Activated T-cell treated with anti-CD3 and anti-CD28 coated beads for 1 hour (primary cell): Measurements from ENCODE around the gene ZNF317.

Source experiments
- DNase-seq: peaks from one replicate; pipeline ENCODE4 v3.0.0-alpha.2; 2020; ENCODE audit warnings: low read depth

Gene ZNF317

GRCh38 chr19:9140159-9140874 lies at the start of gene ZNF317:
Gene ZNF317 (plus strand): TSS chr19:9140397. CDS start chr19:9156017, 15,620 bp downstream.
- peak; percentile 82 for DNase-seq

DNA sequence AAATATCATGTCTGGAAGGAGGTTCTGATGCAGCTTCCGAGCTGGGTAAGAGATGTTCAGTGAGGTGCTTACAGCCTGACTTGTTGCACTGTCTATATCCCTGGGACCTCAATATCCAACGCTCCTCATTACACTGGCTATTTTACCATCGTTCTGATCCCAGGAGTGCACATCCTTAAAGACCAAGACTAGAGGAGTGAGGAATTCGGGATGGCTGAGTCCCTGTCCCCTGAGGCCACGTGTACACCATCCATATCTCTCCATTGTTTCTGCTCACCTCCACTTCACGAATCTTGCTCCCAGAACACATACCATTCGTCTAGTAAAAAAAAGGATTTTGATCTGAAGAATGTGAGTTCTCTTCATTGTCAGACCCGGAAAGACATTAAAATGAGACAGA lies 32.8 kb upstream of the ZNF317 start, which contains the start of gene OR7G2:
Gene OR7G2 (minus strand): TSS at position 101 of the 400 bp plus-strand sequence. CDS start 4,232 bp downstream, outside the sequence.
- no peak for DNase-seq

- DNase-seq = no peak
Measured at GRCh38 chr19:9109959-9110358, 30.2 kb upstream of the ZNF317 start.

DNA sequence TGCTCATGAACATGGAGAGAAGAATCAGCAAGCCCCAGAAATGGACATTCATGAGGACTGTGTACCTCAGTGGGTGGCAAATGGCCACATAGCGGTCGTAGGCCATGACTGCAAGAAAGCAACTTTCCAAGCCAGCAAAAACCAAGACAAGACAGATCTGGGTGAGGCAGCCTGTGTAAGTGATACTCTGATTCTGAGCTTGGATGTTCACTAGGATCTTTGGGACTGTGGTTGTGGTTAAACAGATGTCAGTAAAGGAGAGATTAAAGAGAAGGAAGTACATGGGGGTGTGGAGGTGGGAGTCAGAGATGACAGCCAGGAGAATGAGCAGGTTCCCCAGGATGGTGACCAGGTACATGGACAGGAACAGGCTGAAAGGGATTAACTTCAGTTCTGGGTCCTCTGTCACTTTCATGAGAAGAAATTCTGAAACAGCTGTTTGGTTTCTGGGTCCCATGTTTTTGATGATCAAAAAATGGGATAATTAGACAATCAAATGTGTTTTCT lies 24.8 kb upstream of the ZNF317 start, which contains the start of gene OR7G1:
Gene OR7G1 (minus strand): TSS at position 457 of the 507 bp plus-strand sequence. CDS start 0 bp downstream, at position 457.
- no peak for DNase-seq

DNA sequence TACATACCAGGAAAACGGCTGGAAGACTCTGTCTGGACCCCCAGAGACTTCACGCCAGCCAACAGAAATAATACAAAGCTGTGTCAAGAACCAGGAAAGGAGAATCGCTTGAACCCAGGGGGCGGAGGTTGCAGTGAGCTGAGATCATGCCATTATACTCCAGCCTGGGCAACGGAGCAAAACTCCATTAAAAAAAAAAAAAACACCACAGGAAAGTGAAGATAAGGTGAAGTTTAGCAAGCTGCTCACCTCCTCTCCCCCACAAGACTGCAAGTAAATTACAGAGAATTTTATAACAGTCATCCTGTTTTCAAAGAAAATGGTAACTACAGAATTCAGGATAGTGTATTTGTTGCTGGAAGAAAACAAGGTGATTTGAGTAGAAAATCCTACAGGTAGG lies 23.6 kb upstream of the ZNF317 start:
- DNase-seq = no peak

DNA sequence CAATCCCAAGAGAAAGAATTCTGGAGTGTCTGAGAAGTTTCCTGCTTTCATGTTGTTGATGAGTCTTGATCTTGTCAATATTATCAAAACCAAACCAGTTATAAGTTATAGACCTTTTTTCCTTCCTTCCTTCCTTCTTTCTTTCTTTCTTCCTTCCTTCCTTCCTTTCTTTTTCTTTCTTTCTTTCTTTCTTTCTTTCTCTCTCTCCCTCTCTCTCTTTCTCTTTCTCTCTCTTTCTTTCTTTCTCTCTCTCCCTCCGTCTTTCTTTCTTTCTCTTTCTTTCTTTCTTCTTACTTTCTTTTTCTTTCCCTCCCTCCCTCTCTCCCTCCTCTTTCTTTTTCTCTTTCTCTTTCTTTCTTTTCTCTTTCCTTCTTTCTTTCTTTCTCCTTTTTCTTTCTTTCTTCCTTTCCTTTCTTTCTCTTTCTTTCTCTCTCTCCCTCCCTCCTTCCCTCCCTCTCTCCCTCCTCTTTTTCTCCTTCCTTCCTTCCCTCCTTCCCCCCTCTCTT lies 13.2 kb upstream of the ZNF317 start, which contains the start of gene OR7G3:
Gene OR7G3 (minus strand): TSS at position 51 of the 506 bp plus-strand sequence. CDS start 0 bp downstream, at position 51.
- no peak for DNase-seq

DNA sequence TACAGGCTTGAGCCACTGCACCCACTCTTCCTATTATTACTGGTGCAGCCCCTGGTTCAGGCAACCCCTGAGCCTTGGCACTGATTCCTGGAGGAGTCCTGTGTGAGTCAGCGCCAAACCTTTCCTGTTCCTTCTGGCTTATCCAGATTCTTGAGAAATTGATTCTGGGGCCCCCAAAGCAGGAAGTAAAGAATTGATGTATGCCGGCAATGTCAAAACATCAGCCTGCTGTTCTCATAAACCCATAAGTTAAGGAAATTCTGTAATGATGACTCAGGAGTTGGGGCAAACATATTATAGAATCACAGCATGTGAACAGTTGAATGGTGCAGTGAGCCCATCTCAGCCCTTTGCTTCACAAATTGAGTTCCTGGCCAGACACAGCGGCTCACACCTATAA lies 12.0 kb upstream of the ZNF317 start:
- no peak for DNase-seq

GRCh38 chr19:9130965-9131364 lies 9.2 kb upstream of the ZNF317 start:
- DNase-seq = no peak

GRCh38 chr19:9132422-9132821 lies 7.8 kb upstream of the ZNF317 start:
- DNase-seq = no peak

DNA sequence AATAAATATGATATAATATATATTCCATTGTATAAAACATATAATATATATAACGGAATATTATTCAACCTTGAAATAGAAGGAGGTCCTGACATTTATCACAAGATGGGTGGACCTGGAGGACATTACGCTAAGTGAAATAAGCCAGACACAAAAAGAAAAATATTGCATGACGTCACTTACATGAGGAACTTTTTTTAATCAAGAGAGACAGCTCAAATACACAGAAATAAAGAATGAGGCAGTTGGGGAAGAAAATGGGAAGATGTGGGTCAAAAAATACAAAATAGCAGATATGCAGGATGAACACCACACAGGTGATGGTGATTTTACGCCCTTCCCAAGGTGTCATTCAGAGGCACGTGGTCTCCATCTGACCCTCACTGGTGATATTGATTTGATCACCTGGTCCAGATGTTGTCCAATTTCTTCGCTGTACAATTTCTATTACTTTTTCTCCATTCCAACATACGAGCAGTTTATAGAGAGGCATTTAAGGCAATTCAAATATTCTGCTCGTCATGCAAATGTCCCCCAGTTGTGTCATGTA lies 513 bp upstream of the ZNF317 start:
- no peak for DNase-seq

- no peak for DNase-seq
Measured at GRCh38 chr19:9144920-9145319, 4.7 kb downstream of the ZNF317 start.

GRCh38 chr19:9146882-9147281 lies 6.7 kb downstream of the ZNF317 start:
- DNase-seq = no peak

GRCh38 chr19:9148697-9149096 lies 8.5 kb downstream of the ZNF317 start:
- no peak for DNase-seq

- no peak for DNase-seq
Measured at GRCh38 chr19:9149997-9150396, 9.8 kb downstream of the ZNF317 start.

- no peak for DNase-seq
Measured at GRCh38 chr19:9150650-9151049, 10.5 kb downstream of the ZNF317 start.

DNA sequence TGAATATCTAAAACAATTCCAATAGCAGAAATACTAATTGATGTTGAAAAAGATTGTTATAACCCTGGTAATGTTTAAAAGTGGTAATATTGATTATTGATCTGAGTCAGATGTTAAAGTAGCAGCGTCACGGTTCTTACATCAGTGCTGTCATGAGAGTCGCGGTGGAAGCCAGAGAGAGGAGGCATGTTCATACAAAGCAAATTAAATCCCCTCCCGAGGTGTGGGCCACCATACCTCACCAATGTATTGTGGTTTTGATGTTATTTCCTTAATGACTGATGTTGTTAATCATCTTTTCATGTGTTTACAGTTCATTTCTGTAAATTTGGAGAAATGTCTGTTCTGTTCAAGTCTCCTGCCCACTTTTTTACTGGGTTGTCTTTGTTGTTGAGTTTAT lies 11.2 kb downstream of the ZNF317 start:
- DNase-seq = no peak

GRCh38 chr19:9155591-9155990 lies 15.4 kb downstream of the ZNF317 start:
- DNase-seq = no peak

GRCh38 chr19:9156304-9156703 lies 16.1 kb downstream of the ZNF317 start:
- no peak for DNase-seq

- no peak for DNase-seq
Measured at GRCh38 chr19:9159891-9160290, 19.7 kb downstream of the ZNF317 start.

GRCh38 chr19:9161427-9161826 lies 21.2 kb downstream of the ZNF317 start:
- no peak for DNase-seq

GRCh38 chr19:9165261-9165660 lies 25.1 kb downstream of the ZNF317 start:
- no peak for DNase-seq

GRCh38 chr19:9166846-9167245 lies 26.6 kb downstream of the ZNF317 start:
- DNase-seq = no peak

DNA sequence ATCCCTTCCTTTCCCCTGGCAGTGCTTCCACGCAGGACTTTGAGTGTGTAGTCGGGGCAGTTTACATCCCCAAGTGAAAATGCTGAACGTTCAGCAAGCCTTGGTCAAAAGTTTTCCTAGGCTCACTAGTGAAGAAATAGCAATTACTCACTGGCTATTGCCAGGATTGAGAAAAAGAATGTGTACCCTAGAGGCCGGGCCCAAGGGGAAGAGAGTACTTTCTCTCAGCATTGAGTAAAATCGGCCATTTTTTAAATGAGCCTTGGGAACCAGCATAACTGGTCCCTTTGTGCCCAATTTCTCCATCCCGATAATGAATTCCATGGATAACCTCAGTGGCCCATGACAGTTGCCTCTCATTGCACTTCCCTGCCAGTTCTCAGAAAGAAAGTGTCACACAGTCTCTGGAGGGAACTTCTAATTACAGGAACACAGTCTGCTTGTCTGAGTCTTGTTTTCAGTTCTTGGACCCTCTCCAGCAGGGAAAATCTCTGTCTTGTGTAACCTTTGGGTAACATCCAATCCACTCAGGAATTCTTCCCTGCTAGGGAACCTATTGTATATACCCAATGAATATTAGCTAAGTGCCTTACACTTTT lies 31.3 kb downstream of the ZNF317 start:
- DNase-seq = no peak
